HEK293T (cell line): ENCODE data around the gene NPAS3.

ENCODE experiments used
- CTCF ChIA-PET: fragments of 350-600 bp; formaldehyde crosslinking; extraction: SDS; loops from one replicate; lab custom pipeline; 2021; ENCODE audit warnings: antibody characterized with exemption, inconsistent platforms; lab: Yijun Ruan, JAX
- POLR2A ChIA-PET: fragments of 350-600 bp; formaldehyde crosslinking; extraction: SDS; loops from one replicate; lab custom pipeline; 2020; ENCODE audit warnings: antibody characterized with exemption, inconsistent platforms; lab: Yijun Ruan, JAX
- DNase-seq: peaks from one replicate; pipeline ENCODE4 v3.0.0; 2012; ENCODE audit warnings: mixed read lengths; ENCODE audit errors: extremely low spot score
- ARNT ChIP-seq: fragments of 450-650 bp; IDR thresholded peaks from 2 replicates; pipeline ENCODE4 v1.6.1; 2017; ENCODE audit warnings: mild to moderate bottlenecking
- BHLHE40 ChIP-seq: fragments of 450-650 bp; IDR thresholded peaks from 2 replicates; pipeline ENCODE4 v1.6.1; 2016; ENCODE audit warnings: mild to moderate bottlenecking, moderate library complexity, borderline replicate concordance
- CTBP1 ChIP-seq: fragments of 450-650 bp; IDR thresholded peaks from 2 replicates; pipeline ENCODE4 v1.6.1; 2016; ENCODE audit warnings: borderline replicate concordance
- ELF4 ChIP-seq: fragments of 450-650 bp; IDR thresholded peaks from 2 replicates; pipeline ENCODE4 v1.6.1; 2017; ENCODE audit warnings: antibody characterized with exemption
- FOXA1 ChIP-seq: fragments of 450-650 bp; IDR thresholded peaks from 2 replicates; pipeline ENCODE4 v1.6.1; 2016; ENCODE audit warnings: mild to moderate bottlenecking
- FOXK2 ChIP-seq: fragments of 450-650 bp; IDR thresholded peaks from 2 replicates; pipeline ENCODE4 v1.6.1; 2016; ENCODE audit warnings: mild to moderate bottlenecking
- FOXM1 ChIP-seq: fragments of 450-650 bp; IDR thresholded peaks from 2 replicates; pipeline ENCODE4 v1.6.1; 2017; ENCODE audit warnings: mild to moderate bottlenecking, borderline replicate concordance
- HDGF ChIP-seq: fragments of 450-650 bp; IDR thresholded peaks from 2 replicates; pipeline ENCODE4 v1.6.1; 2017; ENCODE audit warnings: antibody characterized with exemption, borderline replicate concordance
- L3MBTL2 ChIP-seq: fragments of 450-650 bp; conservative IDR thresholded peaks from 2 replicates; pipeline ENCODE4 v1.6.1; 2016; ENCODE audit warnings: mild to moderate bottlenecking
- LEF1 ChIP-seq: fragments of 450-650 bp; IDR thresholded peaks from 2 replicates; pipeline ENCODE4 v1.6.1; 2017; ENCODE audit warnings: mild to moderate bottlenecking, borderline replicate concordance
- NFRKB ChIP-seq: fragments of 450-650 bp; IDR thresholded peaks from 2 replicates; pipeline ENCODE4 v1.6.1; 2016; ENCODE audit warnings: mild to moderate bottlenecking, moderate library complexity
- PKNOX1 ChIP-seq: fragments of 450-650 bp; IDR thresholded peaks from 2 replicates; pipeline ENCODE4 v1.6.1; 2016
- SP1 ChIP-seq: fragments of 450-650 bp; IDR thresholded peaks from 2 replicates; pipeline ENCODE4 v1.6.1; 2017
- SUZ12 ChIP-seq: fragments of 450-650 bp; IDR thresholded peaks from 2 replicates; pipeline ENCODE4 v1.6.1; 2016; ENCODE audit warnings: mild to moderate bottlenecking
- TARDBP ChIP-seq: fragments of 450-650 bp; IDR thresholded peaks from 2 replicates; pipeline ENCODE4 v1.6.1; 2016
- ZNF384 ChIP-seq: fragments of 450-650 bp; IDR thresholded peaks from 2 replicates; pipeline ENCODE4 v1.6.1; 2016

NPAS3 gene

GRCh38 chr14:33836900-33837577 is 898.4 kb downstream of the NPAS3 start:
- no peak for TF ChIP-seq L3MBTL2
- no peak for TF ChIP-seq CTBP1
- no peak for TF ChIP-seq FOXK2
- TF ChIP-seq ARNT, result no peak
- TF ChIP-seq TARDBP, result no peak
- TF ChIP-seq NFRKB, result no peak
- TF ChIP-seq ZNF384, result no peak
- no peak for TF ChIP-seq ELF4
- no peak for TF ChIP-seq HDGF
- TF ChIP-seq PKNOX1, result no peak
- no peak for TF ChIP-seq SUZ12
- no peak for TF ChIP-seq FOXM1
- no peak for TF ChIP-seq BHLHE40
- POLR2A ChIA-PET, result interaction anchor here (1.0 kb wide), 1 partner anchor 12 kb away, joined by 3 read pairs; no protein-coding TSS in a partner anchor
- CTCF ChIA-PET, result interaction anchor here (2.5 kb wide), 1 partner anchor 261 kb away, joined by 14 read pairs; no protein-coding TSS in a partner anchor
- no peak for DNase-seq

GRCh38 chr14:33837943-33838683 is 899.4 kb downstream of the NPAS3 start:
- POLR2A ChIA-PET, result interaction anchor here (1.0 kb wide), 1 partner anchor 11 kb away, joined by 3 read pairs; no protein-coding TSS in a partner anchor
- TF ChIP-seq ARNT (no peak), L3MBTL2 (no peak), HDGF (no peak), FOXM1 (no peak), FOXK2 (no peak), ZNF384 (no peak), BHLHE40 (no peak), TARDBP (no peak), FOXA1 (no peak), SP1 (no peak)
- DNase-seq, result no peak
- CTCF ChIA-PET, result interaction anchor here (0.5 to 2.5 kb wide), 8 partner anchors 11 to 1039 kb away, joined by 3 to 16 read pairs (median 4); no protein-coding TSS in a partner anchor

GRCh38 chr14:33839193-33840076 is 900.8 kb downstream of the NPAS3 start:
- TF ChIP-seq CTBP1 (no peak), TARDBP (0 out of 2 replicates have a peak, but pooled peaks have one; percentile 13)
- POLR2A ChIA-PET, result no interaction called here
- peak; percentile 69 for DNase-seq
- CTCF ChIA-PET, result interaction anchor here (0.7 to 2.5 kb wide), 9 partner anchors 9 to 390 kb away, joined by 3 to 16 read pairs (median 4); no protein-coding TSS in a partner anchor

GRCh38 chr14:33840797-33841196 is 902.1 kb downstream of the NPAS3 start:
- TF ChIP-seq SUZ12 (no peak), L3MBTL2 (no peak), ARNT (no peak), FOXM1 (no peak), CTBP1 (no peak), SP1 (no peak), NFRKB (no peak), ZNF384 (no peak), HDGF (no peak), LEF1 (no peak), FOXA1 (no peak)
- POLR2A ChIA-PET, result no interaction called here
- CTCF ChIA-PET, result interaction anchor here (0.6 to 2.0 kb wide), 7 partner anchors 8 to 599 kb away, joined by 3 to 13 read pairs (median 3); no protein-coding TSS in a partner anchor
- no peak for DNase-seq

GRCh38 chr14:33842299-33842698 is 903.6 kb downstream of the NPAS3 start:
- CTCF ChIA-PET, result interaction anchor here (1.2 to 1.5 kb wide), 2 partner anchors 10 to 256 kb away, joined by 4 read pairs; no protein-coding TSS in a partner anchor

GRCh38 chr14:33844118-33844517 is 905.4 kb downstream of the NPAS3 start:
- TF ChIP-seq TARDBP (no peak), ZNF384 (no peak), FOXK2 (no peak), SP1 (no peak), PKNOX1 (no peak), FOXM1 (no peak), BHLHE40 (no peak), NFRKB (no peak), ELF4 (no peak), SUZ12 (no peak), ARNT (no peak), L3MBTL2 (no peak), FOXA1 (no peak), CTBP1 (no peak)
- no peak for DNase-seq
- ChIA-PET POLR2A (no interaction called here), CTCF (interaction anchor here (0.6 kb wide), 1 partner anchor 531 kb away, joined by 4 read pairs; no protein-coding TSS in a partner anchor)

More at GRCh38 chr14:33842299-33842698, 903.6 kb downstream of the NPAS3 start:
- TF ChIP-seq SUZ12 (no peak), LEF1 (no peak), CTBP1 (no peak), L3MBTL2 (no peak), HDGF (no peak), FOXK2 (no peak), FOXA1 (no peak), ARNT (no peak), FOXM1 (no peak), NFRKB (no peak)
- DNase-seq, result no peak
- POLR2A ChIA-PET, result interaction anchor here (0.6 to 1.0 kb wide), 2 partner anchors 218 to 368 kb away, joined by 3 read pairs; no protein-coding TSS in a partner anchor
